GM12878 (cell line): ENCODE results near the gene ULBP2. TPM values are rescaled to one million over a fixed set of nuclear protein-coding genes. Genes with fewer than 3 reads are reported as not detected.

Experiments used
- ATAC-seq: fragments of 200-7000 bp; cut with Tn5 transposase; 3 replicates; pipeline ENCODE4 v1.9.1; 2020; ENCODE audit warnings: mild to moderate bottlenecking, moderate library complexity
- BruUV-seq: library from RNA; stranded (reverse); fragments of 400-500 nt; replicated peaks from 2 replicates; lab custom pipeline; 2021; lab: Mats Ljungman, UMichigan
- CTCF ChIA-PET: fragments of 300-600 bp; sonication (Branson Sonifier 250); formaldehyde crosslinking; extraction: SDS; loops from one replicate; lab custom pipeline; 2021; ENCODE audit warnings: inconsistent platforms; lab: Yijun Ruan, JAX
- POLR2A ChIA-PET: fragments of 350-600 bp; formaldehyde crosslinking; extraction: SDS; loops from one replicate; lab custom pipeline; 2021; ENCODE audit warnings: inconsistent platforms; lab: Charles Lee
- RAD21 ChIA-PET: fragments of 300-600 bp; sonication (Branson Sonifier 250); formaldehyde crosslinking; loops from one replicate; lab custom pipeline; 2023; ENCODE audit warnings: antibody characterized with exemption; ENCODE audit not compliant: unreplicated experiment; lab: Charles Lee
- SMC1A ChIA-PET: fragments of 300-600 bp; sonication (Branson Sonifier 250); formaldehyde crosslinking; loops from one replicate; lab custom pipeline; 2023; ENCODE audit not compliant: unreplicated experiment, uncharacterized antibody; lab: Charles Lee
- DNase-seq: peaks from one replicate; pipeline ENCODE4 v3.0.0-alpha.2; 2011; ENCODE audit warnings: low read depth, low spot score
- FAIRE-seq: peaks from 3 replicates; lab custom pipeline; 2011; peaks lifted over from hg19 to GRCh38; lab: Jason Lieb, UNC
- H2AFZ ChIP-seq: 2 replicates; pipeline ENCODE4 v1.6.0; 2011; ENCODE audit warnings: low read depth, low read length, control low read depth; ENCODE audit not compliant: control insufficient read depth
- H3K27ac ChIP-seq: 2 replicates; pipeline ENCODE4 v1.5.1; 2011; ENCODE audit warnings: control low read depth; ENCODE audit not compliant: control insufficient read depth, insufficient read depth
- H3K27me3 ChIP-seq, 2 experiments: replicated peaks in 1 of 2; 2 replicates each; pipeline versions ENCODE4 v1.6.0 to v1.6.1; 2011; ENCODE audit warnings: low read length in 1 of 2; ENCODE audit not compliant: control insufficient read depth in 2 of 2, insufficient read depth in 2 of 2
- H3K36me3 ChIP-seq, 2 experiments: 2 replicates each; pipeline ENCODE4 v1.5.1; 2011; ENCODE audit warnings: low read length in 1 of 2; ENCODE audit not compliant: control insufficient read depth in 2 of 2, insufficient read depth in 2 of 2
- H3K4me1 ChIP-seq: 2 replicates; pipeline ENCODE4 v1.6.1; 2011; ENCODE audit warnings: mild to moderate bottlenecking, low read length, moderate library complexity, mixed read lengths; ENCODE audit not compliant: control insufficient read depth, insufficient read depth
- H3K4me2 ChIP-seq: 2 replicates; pipeline ENCODE4 v1.6.0; 2011; ENCODE audit warnings: control low read depth; ENCODE audit not compliant: control insufficient read depth, insufficient read depth
- H3K4me3 ChIP-seq: fragments of 200-600 bp; sonication (generic); 2 replicates; pipeline ENCODE4 v1.5.1; 2016
- H3K79me2 ChIP-seq: 2 replicates; pipeline ENCODE4 v1.6.0; 2011; ENCODE audit warnings: low read length; ENCODE audit not compliant: control insufficient read depth, insufficient read depth
- H3K9ac ChIP-seq: 2 replicates; pipeline ENCODE4 v1.8.0; 2011; ENCODE audit warnings: low read length, control low read depth, mixed read lengths; ENCODE audit not compliant: control insufficient read depth, insufficient read depth
- H3K9me3 ChIP-seq: replicated peaks from 3 replicates; pipeline ENCODE4 v1.5.1; 2011; ENCODE audit warnings: mild to moderate bottlenecking, low read length; ENCODE audit not compliant: control insufficient read depth, insufficient read depth
- H4K20me1 ChIP-seq: 2 replicates; pipeline ENCODE4 v1.6.0; 2011; ENCODE audit not compliant: control insufficient read depth, insufficient read depth
- CEBPZ ChIP-seq: fragments of 150-350 bp; IDR thresholded peaks from 2 replicates; pipeline ENCODE4 v1.6.1; 2016; ENCODE audit warnings: low read depth, low read length
- CREB1 ChIP-seq: IDR thresholded peaks from 2 replicates; pipeline ENCODE4 v1.6.1; 2012; ENCODE audit warnings: low read depth, mild to moderate bottlenecking, inconsistent platforms
- CTCF ChIP-seq, 3 experiments: IDR thresholded peaks in 2 of 3; conservative IDR thresholded peaks in 1 of 3; 2 replicates each; pipeline ENCODE4 v1.5.1; 2011; ENCODE audit warnings: low read depth in 3 of 3, low read length in 3 of 3, mild to moderate bottlenecking in 3 of 3, control low read depth in 2 of 3, moderate library complexity in 2 of 3, inconsistent platforms in 1 of 3, mixed read lengths in 1 of 3; ENCODE audit not compliant: control insufficient read depth in 2 of 3, insufficient read depth in 1 of 3; ENCODE audit errors: extremely low read depth in 1 of 3
- E2F8 ChIP-seq: fragments of 450-650 bp; IDR thresholded peaks from 2 replicates; pipeline ENCODE4 v1.6.1; 2018; ENCODE audit warnings: mild to moderate bottlenecking, low read depth, moderate library complexity; ENCODE audit not compliant: partially characterized antibody
- HDAC2 ChIP-seq: fragments of 200-600 bp; sonication (generic); IDR thresholded peaks from 2 replicates; pipeline ENCODE4 v1.6.1; 2017
- HDAC6 ChIP-seq: fragments of 200-600 bp; sonication (generic); IDR thresholded peaks from one replicate; pipeline ENCODE4 v1.8.0; 2017; ENCODE audit warnings: antibody characterized with exemption; ENCODE audit not compliant: unreplicated experiment
- JUNB ChIP-seq: IDR thresholded peaks from 2 replicates; pipeline ENCODE4 v1.6.1; 2016; ENCODE audit warnings: antibody characterized with exemption, mild to moderate bottlenecking
- MEF2B ChIP-seq: fragments of 450-650 bp; IDR thresholded peaks from 2 replicates; pipeline ENCODE4 v1.6.1; 2018; ENCODE audit warnings: mild to moderate bottlenecking, moderate library complexity; ENCODE audit not compliant: partially characterized antibody, poor library complexity, severe bottlenecking
- MYB ChIP-seq: fragments of 150-350 bp; IDR thresholded peaks from 2 replicates; pipeline ENCODE4 v1.6.1; 2014; ENCODE audit warnings: mild to moderate bottlenecking, low read depth, low read length, borderline replicate concordance
- RB1 ChIP-seq: fragments of 450-650 bp; formaldehyde crosslinking; IDR thresholded peaks from 2 replicates; pipeline ENCODE4 v1.6.1; 2017; ENCODE audit warnings: mild to moderate bottlenecking, borderline replicate concordance
- RCOR1 ChIP-seq: conservative IDR thresholded peaks from 2 replicates; pipeline ENCODE4 v1.6.1; 2012; ENCODE audit warnings: low read depth, low read length, improper control_type of control experiment
- TCF12 ChIP-seq: IDR thresholded peaks from 2 replicates; pipeline ENCODE4 v1.6.1; 2011; ENCODE audit warnings: low read depth, mild to moderate bottlenecking, low read length
- ZSCAN29 ChIP-seq: fragments of 450-650 bp; IDR thresholded peaks from 2 replicates; pipeline ENCODE4 v1.6.1; 2017; ENCODE audit warnings: mild to moderate bottlenecking, moderate library complexity
- WGBS: methylation state at CpG from one replicate; pipeline ENCODE4 v1.1.6; 2016; ENCODE audit warnings: low lambda C conversion rate; ENCODE audit not compliant: insufficient replicate concordance, insufficient coverage; ENCODE audit errors: missing lambda C conversion rate; 5-methylcytosine and 5-hydroxymethylcytosine counted together
- in situ Hi-C: fragments of 300-500 bp; cut with MboI; formaldehyde crosslinking; loops from 9 replicates; pipeline ENCODE4 v1.14.3; 2018; ENCODE audit warnings: mixed read lengths
- intact Hi-C: fragments of 100-400 bp; cut with micrococcal nuclease; formaldehyde crosslinking; loops from one replicate; pipeline ENCODE4 v1.14.2; 2022; ENCODE audit not compliant: unreplicated experiment
- polyA plus RNA-seq, 11 experiments: library from polyadenylated mRNA; depleted of rRNA in 4 of 11; unstranded in 6 of 11; stranded (reverse) in 5 of 11; fragments of >200 nt; fragmentation: Nextera tagmentation in 4 of 11; fragmentation: Illumina TruSeq in 1 of 11; extraction: Ambion mirVana in 4 of 11; extraction: Trizol in 1 of 11; gene quantifications; 1 replicate in 1 of 11; 2 replicates in 10 of 11; pipeline versions ENCODE4 v1.2.1 to v1.2.3, GENCODE V29; 2011 to 2016; ENCODE audit warnings: inconsistent platforms in 2 of 11, missing spikeins in 2 of 11, low read depth in 1 of 11
- total RNA-seq, 4 experiments: library from RNA; depleted of rRNA in 3 of 4; stranded (reverse); fragments of >200 nt in 3 of 4; fragmentation: Illumina TruSeq in 1 of 4; extraction: Trizol in 1 of 4; gene quantifications; 2 replicates each; pipeline versions ENCODE4 v1.2.1 to v1.2.3, GENCODE V29; 2013 to 2021

ULBP2 gene
- total and polyA plus RNA-seq, 10 of the 15 experiments (the other 5 are each of a cell fraction or from before 2014, with no cell fraction given), result 0.16 to 2.5 (median 0.22) TPM; not detected in 3

GRCh38 chr6:149907317-149907716 lies 34.5 kb upstream of the ULBP2 start:
- no peak overlapping the region for H3K27ac ChIP-seq
- ChIA-PET SMC1A (no interaction called here), RAD21 (no interaction called here), CTCF (no interaction called here)
- WGBS, result 17% methylated on average over 2 of the region's 2 CpGs
- intact Hi-C loops, result no loop called here
- H2AFZ ChIP-seq, result no peak overlapping the region
- FAIRE-seq (no peak), DNase-seq (no peak)
- peaks cover 2 to 6% of the 10 kb centered on the region in 2 experiments; a peak in 2 of 4 replicates for H3K27me3 ChIP-seq
- H3K9me3 ChIP-seq, result peaks cover 3% of the 10 kb centered on the region; the same call in 1 of the 3 replicates
- in situ Hi-C loops, result no loop called here
- no peak for TF ChIP-seq MEF2B
- TF ChIP-seq E2F8, result no peak
- TF ChIP-seq HDAC2, result no peak
- TF ChIP-seq HDAC6, result no peak
- TF ChIP-seq CREB1, result no peak
- TF ChIP-seq ZSCAN29, result no peak
- no peak for TF ChIP-seq JUNB
- TF ChIP-seq RCOR1, result no peak
- TF ChIP-seq TCF12, result no peak
- no peak for TF ChIP-seq MYB
- no peak for TF ChIP-seq RB1
- TF ChIP-seq CEBPZ, result no peak
- TF ChIP-seq CTCF (IDR thresholded peaks at IDR 0.05 in 2 of 3, conservative IDR thresholded peaks at IDR 0.05 in 1 of 3; ENCODE audit: control insufficient read depth in 2 of 3, extremely low read depth in 1 of 3, insufficient read depth in 1 of 3, low read depth in 3 of 3, low read length in 3 of 3), result no peak
- TF ChIP-seq, all 136 proteins: peak for 0
- Histone ChIP-seq H4K20me1 (no peaks in the 10 kb centered on the region), H3K9ac (no peak overlapping the region), H3K4me3 (no peak overlapping the region), H3K4me2 (no peak overlapping the region), H3K36me3 (no peaks in the 10 kb centered on the region), H3K4me1 (no peaks in the 10 kb centered on the region), H3K79me2 (no peaks in the 10 kb centered on the region)
- no TSS peak for BruUV-seq
- POLR2A ChIA-PET, result no interaction called here
- ATAC-seq, result no peak
